AG04449 (cell line): ENCODE data around the gene NAALADL2.

Experiments
- CTCF ChIA-PET: fragments of 350-600 bp; formaldehyde crosslinking; extraction: SDS; loops from one replicate; lab custom pipeline; 2021; ENCODE audit warnings: antibody characterized with exemption; lab: Yijun Ruan, JAX
- POLR2A ChIA-PET: fragments of 400-600, 350-600 bp; formaldehyde crosslinking; extraction: SDS; loops from one replicate; lab custom pipeline; 2020; ENCODE audit warnings: antibody characterized with exemption, inconsistent platforms; lab: Yijun Ruan, JAX
- DNase-seq: peaks from one replicate; pipeline ENCODE4 v3.0.0-alpha.2; 2010; ENCODE audit warnings: low read depth, low spot score
- H3K4me3 ChIP-seq: 2 replicates; pipeline ENCODE4 v1.5.1; 2011; ENCODE audit warnings: low read depth, mild to moderate bottlenecking, control low read depth, low read length
- CTCF ChIP-seq: IDR thresholded peaks from one replicate; pipeline ENCODE4 v1.5.1; 2011; ENCODE audit warnings: mild to moderate bottlenecking, moderate library complexity, low read length, control low read depth, inconsistent platforms; ENCODE audit not compliant: insufficient read depth; ENCODE audit errors: missing control alignments

Gene NAALADL2

GRCh38 chr3:175751089-175751488, 892.0 kb downstream of the NAALADL2 start:
- CTCF ChIA-PET, result no interaction called here
- DNase-seq, result no peak
- H3K4me3 ChIP-seq, result no peak overlapping the region
- TF ChIP-seq CTCF, result no peak
- POLR2A ChIA-PET, result no interaction called here

- TF ChIP-seq CTCF, result no peak
- ChIA-PET CTCF (no interaction called here), POLR2A (no interaction called here)
- DNase-seq, result no peak
- H3K4me3 ChIP-seq, result no peak overlapping the region
Observed at GRCh38 chr3:175763948-175764347, 904.8 kb downstream of the NAALADL2 start.

- CTCF ChIA-PET, result no interaction called here
Observed at GRCh38 chr3:175764722-175765121, 905.6 kb downstream of the NAALADL2 start.

GRCh38 chr3:175770426-175770825, 911.3 kb downstream of the NAALADL2 start:
- ChIA-PET CTCF (no interaction called here), POLR2A (no interaction called here)
- no peak for DNase-seq
- no peak for TF ChIP-seq CTCF
- H3K4me3 ChIP-seq, result no peak overlapping the region

More at GRCh38 chr3:175764722-175765121, 905.6 kb downstream of the NAALADL2 start:
- H3K4me3 ChIP-seq, result no peak overlapping the region
- POLR2A ChIA-PET, result no interaction called here
- TF ChIP-seq CTCF, result no peak
- DNase-seq, result no peak

- ChIA-PET POLR2A (no interaction called here), CTCF (interaction anchor here (1.8 kb wide), 1 partner anchor 9 kb away, joined by 3 read pairs; no protein-coding TSS in a partner anchor)
- DNase-seq, result no peak
- no peak for TF ChIP-seq CTCF
- no peak overlapping the region for H3K4me3 ChIP-seq
Observed at GRCh38 chr3:175777495-175777894, 918.4 kb downstream of the NAALADL2 start.

- CTCF ChIA-PET, result interaction anchor here (1.8 kb wide), 1 partner anchor 9 kb away, joined by 3 read pairs; no protein-coding TSS in a partner anchor
- POLR2A ChIA-PET, result no interaction called here
- H3K4me3 ChIP-seq, result no peak overlapping the region
- no peak for DNase-seq
- TF ChIP-seq CTCF, result no peak
Observed at GRCh38 chr3:175777965-175778364, 918.8 kb downstream of the NAALADL2 start.
